Mucosa of stomach (tissue), 1 donor: ENCODE measurements around the gene PIGR.

Experiments used
- H3K27me3 ChIP-seq: one replicate; pipeline ENCODE4 v1.7.0; 2013; ENCODE audit warnings: mild to moderate bottlenecking, low read length; ENCODE audit not compliant: control insufficient read depth, insufficient read depth
- H3K36me3 ChIP-seq: one replicate; pipeline ENCODE4 v1.7.0; 2013; ENCODE audit warnings: low read length; ENCODE audit not compliant: control insufficient read depth, insufficient read depth
- H3K4me1 ChIP-seq: one replicate; pipeline ENCODE4 v1.7.0; 2013; ENCODE audit warnings: mild to moderate bottlenecking, low read length; ENCODE audit not compliant: control insufficient read depth, insufficient read depth
- H3K4me3 ChIP-seq: one replicate; pipeline ENCODE4 v1.7.0; 2013; ENCODE audit warnings: low read length
- H3K9ac ChIP-seq: one replicate; pipeline ENCODE4 v1.7.0; 2013; ENCODE audit warnings: mild to moderate bottlenecking, low read length, moderate library complexity
- H3K9me3 ChIP-seq: one replicate; pipeline ENCODE4 v1.7.0; 2013; ENCODE audit warnings: mild to moderate bottlenecking, low read length, moderate library complexity; ENCODE audit not compliant: control insufficient read depth
- donor health status: Pancreatic carcinoma.

The PIGR gene

DNA sequence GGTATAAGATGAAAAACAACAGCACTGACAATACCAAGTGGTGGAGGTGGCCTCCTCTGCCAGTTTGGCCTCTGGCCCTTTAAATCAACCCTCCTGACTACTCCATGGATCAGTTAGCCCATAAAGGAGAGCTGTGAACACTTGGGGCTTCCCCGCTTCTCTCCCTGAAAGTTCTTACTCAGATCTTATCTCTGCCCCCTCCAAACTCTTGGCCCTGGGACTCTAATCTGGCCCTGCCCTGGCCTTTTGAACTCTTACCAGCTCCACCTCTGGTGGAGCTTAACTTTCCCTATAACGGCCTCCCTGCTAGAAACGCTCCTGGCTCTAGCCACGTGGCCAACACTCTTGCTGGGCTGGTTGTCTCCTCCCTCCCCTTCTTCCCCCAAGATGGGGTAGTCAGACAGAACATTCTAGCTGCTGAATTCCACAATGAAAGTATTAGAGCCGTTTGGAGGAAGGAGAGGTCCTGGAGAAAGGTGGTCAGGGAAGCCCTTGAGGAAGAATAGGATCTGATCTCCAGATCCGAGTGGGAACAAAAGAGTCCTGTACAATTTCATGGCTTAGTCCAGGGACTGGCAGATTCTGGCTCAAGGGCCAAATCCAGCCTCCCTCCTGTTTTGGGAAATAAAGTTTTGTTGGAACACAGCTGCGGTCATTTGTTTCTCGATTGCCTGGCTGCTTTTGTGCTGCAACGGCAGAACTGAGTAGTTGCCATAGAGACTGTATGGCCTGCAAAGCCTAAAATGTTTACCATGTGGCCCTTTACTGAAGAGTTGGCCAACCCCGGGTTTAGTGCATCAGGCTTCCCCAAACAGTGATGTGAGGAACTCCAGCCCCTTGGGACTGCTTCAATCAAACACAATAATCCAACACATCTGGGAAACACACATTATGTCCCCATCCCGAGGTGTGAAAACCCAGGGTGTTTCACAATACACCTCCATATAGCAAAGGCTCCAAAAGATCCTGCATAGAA lies 9.5 kb upstream of the PIGR start:
- Histone ChIP-seq H3K4me3 (no peak overlapping the region), H3K36me3 (no peaks in the 10 kb centered on the region), H3K27me3 (no peaks in the 10 kb centered on the region), H3K9me3 (no peaks in the 10 kb centered on the region), H3K4me1 (peaks cover 56% of the 10 kb centered on the region), H3K9ac (no peak overlapping the region)

GRCh38 chr1:206954459-206955342 lies 8.4 kb upstream of the PIGR start:
- Histone ChIP-seq H3K36me3 (no peaks in the 10 kb centered on the region), H3K9ac (no peak overlapping the region), H3K4me1 (peaks cover 64% of the 10 kb centered on the region), H3K9me3 (no peaks in the 10 kb centered on the region), H3K27me3 (no peaks in the 10 kb centered on the region), H3K4me3 (no peak overlapping the region)

GRCh38 chr1:206953626-206954025 lies 7.4 kb upstream of the PIGR start:
- no peaks in the 10 kb centered on the region for H3K9me3 ChIP-seq
- H3K4me3 ChIP-seq: no peak overlapping the region
- H3K4me1 ChIP-seq: peaks cover 73% of the 10 kb centered on the region
- no peak overlapping the region for H3K9ac ChIP-seq
- no peaks in the 10 kb centered on the region for H3K36me3 ChIP-seq
- H3K27me3 ChIP-seq: no peaks in the 10 kb centered on the region

- no peaks in the 10 kb centered on the region for H3K27me3 ChIP-seq
- no peaks in the 10 kb centered on the region for H3K36me3 ChIP-seq
- no peak overlapping the region for H3K9ac ChIP-seq
- H3K9me3 ChIP-seq: no peaks in the 10 kb centered on the region
- H3K4me1 ChIP-seq: peaks cover 78% of the 10 kb centered on the region
- no peak overlapping the region for H3K4me3 ChIP-seq
These were observed 6.9 kb upstream of the PIGR start for GRCh38 chr1:206953126-206953525.

DNA sequence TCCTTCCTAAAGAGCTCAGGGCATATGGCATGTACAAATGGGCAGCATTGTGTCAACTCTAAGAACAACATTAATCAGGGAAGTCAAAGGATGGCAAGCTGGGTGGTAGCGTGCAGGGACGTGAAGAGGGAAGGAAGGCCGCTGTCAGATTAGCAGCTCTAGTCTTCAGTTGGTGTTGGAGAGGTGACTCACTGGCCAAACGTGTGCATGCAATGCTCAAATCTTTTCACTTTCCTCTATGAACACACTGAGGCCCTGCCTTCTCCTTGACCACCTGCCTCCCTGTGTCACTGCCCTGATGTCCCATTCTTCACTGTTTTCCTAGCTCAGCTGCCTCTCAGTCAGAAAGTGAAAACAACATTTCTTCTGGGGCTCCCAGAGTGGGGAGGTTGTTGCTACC lies 5.9 kb upstream of the PIGR start:
- H3K9ac ChIP-seq: no peak overlapping the region
- H3K4me1 ChIP-seq: peaks cover 82% of the 10 kb centered on the region
- no peak overlapping the region for H3K4me3 ChIP-seq
- H3K36me3 ChIP-seq: no peaks in the 10 kb centered on the region
- no peaks in the 10 kb centered on the region for H3K27me3 ChIP-seq
- H3K9me3 ChIP-seq: no peaks in the 10 kb centered on the region

DNA sequence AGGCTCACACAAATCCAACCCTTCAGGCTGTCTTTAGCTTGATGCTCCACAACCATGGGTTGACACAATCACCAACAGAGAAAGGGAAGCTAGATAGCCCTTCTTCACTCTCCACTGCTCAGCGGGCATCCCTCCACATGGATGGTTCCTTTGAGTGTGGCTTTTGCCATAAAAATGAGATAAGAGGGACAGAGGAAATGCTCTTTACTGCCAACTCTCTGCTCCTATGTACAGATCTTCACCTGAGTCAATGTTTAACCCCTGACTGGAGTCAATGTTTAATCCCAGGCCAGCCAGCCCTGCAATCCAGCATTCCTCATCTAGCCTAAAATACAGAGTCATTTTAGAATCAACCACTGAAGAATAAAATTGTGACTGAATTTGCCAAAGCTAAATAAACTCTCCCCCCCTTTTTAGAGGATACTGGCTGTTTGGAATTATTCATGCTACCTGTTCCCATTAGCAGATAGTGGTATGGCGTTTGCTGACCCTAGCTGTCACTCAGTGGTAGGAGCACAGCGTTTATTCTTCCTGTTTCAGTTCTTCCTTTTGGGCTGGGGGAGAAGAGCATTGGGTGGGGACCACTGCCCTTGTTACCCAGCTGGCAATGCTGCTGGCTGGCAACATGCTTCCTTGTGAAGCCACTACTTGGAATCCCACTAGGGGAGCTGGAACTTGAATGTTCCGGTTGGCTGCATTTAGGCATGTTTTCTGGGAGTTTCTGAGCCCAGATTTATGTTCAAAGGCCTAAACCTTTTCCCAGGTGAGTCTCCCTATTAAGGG lies 5.2 kb upstream of the PIGR start:
- Histone ChIP-seq H3K9me3 (no peaks in the 10 kb centered on the region), H3K4me3 (no peak overlapping the region), H3K27me3 (no peaks in the 10 kb centered on the region), H3K36me3 (no peaks in the 10 kb centered on the region), H3K9ac (no peak overlapping the region), H3K4me1 (peaks cover 88% of the 10 kb centered on the region)

- Histone ChIP-seq H3K4me3 (no peak overlapping the region), H3K4me1 (peaks cover 72% of the 10 kb centered on the region), H3K9ac (no peak overlapping the region), H3K36me3 (no peaks in the 10 kb centered on the region), H3K9me3 (no peaks in the 10 kb centered on the region), H3K27me3 (no peaks in the 10 kb centered on the region)
These were observed 3.4 kb upstream of the PIGR start for GRCh38 chr1:206949641-206950040.

- H3K4me3 ChIP-seq: no peak overlapping the region
- no peaks in the 10 kb centered on the region for H3K36me3 ChIP-seq
- peaks cover 68% of the 10 kb centered on the region for H3K4me1 ChIP-seq
- no peaks in the 10 kb centered on the region for H3K27me3 ChIP-seq
- no peak overlapping the region for H3K9ac ChIP-seq
- H3K9me3 ChIP-seq: no peaks in the 10 kb centered on the region
These were observed 2.9 kb upstream of the PIGR start for GRCh38 chr1:206949208-206949607.

- no peaks in the 10 kb centered on the region for H3K36me3 ChIP-seq
These were observed 989 bp upstream of the PIGR start for GRCh38 chr1:206947255-206947654.

DNA sequence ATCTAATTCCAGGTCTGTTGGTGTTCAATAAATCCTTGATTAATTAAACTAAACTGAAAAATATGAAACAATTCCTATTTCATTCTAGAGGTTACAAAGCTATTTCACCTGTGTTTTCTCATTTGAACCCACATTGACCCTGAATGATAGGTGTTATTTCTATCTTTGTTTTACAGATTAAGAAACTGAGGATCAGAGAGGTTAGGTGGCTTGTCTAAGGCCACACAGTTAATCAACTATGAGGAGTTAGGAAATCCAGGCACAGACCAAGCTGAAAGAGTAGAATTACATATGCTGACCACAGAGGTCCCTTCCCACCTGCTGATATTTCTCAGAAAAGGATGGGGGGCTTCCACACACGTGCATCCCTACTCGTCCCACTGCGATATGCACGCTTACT lies 487 bp downstream of the PIGR start:
- Histone ChIP-seq H3K4me1 (peaks cover 67% of the 10 kb centered on the region), H3K4me3 (peak overlapping the region; percentile 61), H3K27me3 (no peaks in the 10 kb centered on the region), H3K36me3 (no peaks in the 10 kb centered on the region), H3K9ac (peak overlapping the region; percentile 86), H3K9me3 (no peaks in the 10 kb centered on the region)

More at GRCh38 chr1:206947255-206947654, 989 bp upstream of the PIGR start:
- no peaks in the 10 kb centered on the region for H3K9me3 ChIP-seq
- no peak overlapping the region for H3K4me3 ChIP-seq
- H3K27me3 ChIP-seq: no peaks in the 10 kb centered on the region
- H3K9ac ChIP-seq: peak overlapping the region; percentile 86
- H3K4me1 ChIP-seq: peaks cover 67% of the 10 kb centered on the region

GRCh38 chr1:206944703-206945102 lies 1.6 kb downstream of the PIGR start:
- no peaks in the 10 kb centered on the region for H3K36me3 ChIP-seq
- H3K9me3 ChIP-seq: no peaks in the 10 kb centered on the region
- H3K4me3 ChIP-seq: peak overlapping the region; percentile 61
- no peaks in the 10 kb centered on the region for H3K27me3 ChIP-seq
- H3K9ac ChIP-seq: peak overlapping the region; percentile 86
- peaks cover 70% of the 10 kb centered on the region for H3K4me1 ChIP-seq
